HCT116 (cell line): ENCODE data around the gene CLIC5. TPM values are rescaled to one million over a fixed set of nuclear protein-coding genes. Genes with fewer than 3 reads are reported as not detected.

Experiments used
- ATAC-seq: fragments of 200-7000 bp; cut with Tn5 transposase; 2 replicates; pipeline ENCODE4 v1.9.1; 2020; ENCODE audit warnings: mild to moderate bottlenecking, moderate library complexity
- BruUV-seq: library from RNA; stranded (reverse); fragments of 400-500 nt; replicated peaks from 2 replicates; lab custom pipeline; 2021; lab: Mats Ljungman, UMichigan
- CTCF ChIA-PET: fragments of 300-600 bp; sonication (Branson Sonifier 250); formaldehyde crosslinking; loops from one replicate; lab custom pipeline; 2021; ENCODE audit warnings: antibody characterized with exemption; lab: Charles Lee
- POLR2A ChIA-PET: fragments of 300-600, 350-600 bp; sonication (Branson Sonifier 250); formaldehyde crosslinking; loops from one replicate; lab custom pipeline; 2021; ENCODE audit warnings: antibody characterized with exemption; lab: Charles Lee
- RAD21 ChIA-PET, 2 experiments: fragments of 300-600 bp; sonication (Branson Sonifier 250); formaldehyde crosslinking; loops; one replicate each; lab custom pipeline; 2023; ENCODE audit warnings: low total read pairs in 2 of 2; ENCODE audit not compliant: uncharacterized antibody in 2 of 2, unreplicated experiment in 2 of 2, low non-redundant PET in 1 of 2; lab: Charles Lee
- DNase-seq: peaks from one replicate; pipeline ENCODE4 v3.0.0-alpha.2; 2010; ENCODE audit warnings: low read depth, low spot score
- H2AFZ ChIP-seq: fragments of 200-600 bp; shearing (Covaris generic), sonication (generic); 2 replicates; pipeline ENCODE4 v1.6.1; 2017; ENCODE audit warnings: low read depth, mixed run types, mixed read lengths, antibody characterized with exemption, low read length; ENCODE audit not compliant: poor library complexity, severe bottlenecking
- H3K27ac ChIP-seq: 2 replicates; pipeline ENCODE4 v1.5.1; 2012; ENCODE audit warnings: low read depth, low read length
- H3K27me3 ChIP-seq: fragments of 200-600 bp; sonication (generic); 2 replicates; pipeline ENCODE4 v1.6.1; 2016; ENCODE audit warnings: mixed run types, low read length, mixed read lengths; ENCODE audit not compliant: insufficient read depth
- H3K36me3 ChIP-seq, 2 experiments: fragments of 200-500 bp in 1 of 2; fragments of 200-600 bp in 1 of 2; sonication (Bioruptor generic) in 1 of 2; sonication (generic) in 1 of 2; 2 replicates each; pipeline versions ENCODE4 v1.5.1 to v1.6.1; 2014 to 2016; ENCODE audit warnings: low read length in 2 of 2, inconsistent platforms in 1 of 2, mixed read lengths in 1 of 2, mixed run types in 1 of 2; ENCODE audit not compliant: insufficient read depth in 2 of 2, control insufficient read depth in 1 of 2
- H3K4me1 ChIP-seq, 2 experiments: fragments of 200-600 bp in 1 of 2; sonication (generic) in 1 of 2; 2 replicates each; pipeline versions ENCODE4 v1.5.1 to v1.6.1; 2012 to 2017; ENCODE audit warnings: low read length in 2 of 2, inconsistent platforms in 1 of 2, mild to moderate bottlenecking in 1 of 2, mixed read lengths in 1 of 2, mixed run types in 1 of 2, moderate library complexity in 1 of 2; ENCODE audit not compliant: insufficient read depth in 2 of 2, control insufficient read depth in 1 of 2
- H3K4me2 ChIP-seq: fragments of 200-600 bp; sonication (generic); 2 replicates; pipeline ENCODE4 v1.6.1; 2017; ENCODE audit warnings: mixed run types, low read length, mixed read lengths
- H3K4me3 ChIP-seq, 2 experiments: fragments of 200-600 bp in 1 of 2; sonication (generic) in 1 of 2; replicated peaks in 1 of 2; 2 replicates each; pipeline ENCODE4 v1.5.1; 2011 to 2016; ENCODE audit warnings: low read length in 2 of 2, control low read depth in 1 of 2, low read depth in 1 of 2, mild to moderate bottlenecking in 1 of 2, mixed read lengths in 1 of 2, mixed run types in 1 of 2
- H3K79me2 ChIP-seq: fragments of 200-600 bp; sonication (generic); 2 replicates; pipeline ENCODE4 v1.6.1; 2017; ENCODE audit warnings: mild to moderate bottlenecking, mixed run types, low read length, moderate library complexity, mixed read lengths; ENCODE audit not compliant: insufficient read depth
- H3K9ac ChIP-seq: fragments of 200-600 bp; sonication (generic); 2 replicates; pipeline ENCODE4 v1.6.1; 2016; ENCODE audit warnings: low read length, mixed read lengths
- H3K9me2 ChIP-seq: fragments of 200-600 bp; sonication (generic), shearing (Covaris generic); 2 replicates; pipeline ENCODE4 v1.6.1; 2017; ENCODE audit warnings: mixed run types, mild to moderate bottlenecking, moderate library complexity; ENCODE audit not compliant: insufficient read depth
- H3K9me3 ChIP-seq, 2 experiments: fragments of 200-500 bp in 1 of 2; fragments of 200-600 bp in 1 of 2; sonication (Bioruptor generic) in 1 of 2; sonication (generic) in 1 of 2; 2 replicates each; pipeline ENCODE4 v1.6.1; 2014 to 2017; ENCODE audit warnings: low read length in 2 of 2, mixed read lengths in 2 of 2, inconsistent platforms in 1 of 2, low read depth in 1 of 2, mild to moderate bottlenecking in 1 of 2, mixed run types in 1 of 2, moderate library complexity in 1 of 2; ENCODE audit not compliant: control insufficient read depth in 1 of 2, insufficient read depth in 1 of 2
- H4K20me1 ChIP-seq: fragments of 200-600 bp; sonication (generic), shearing (Covaris generic); 2 replicates; pipeline ENCODE4 v1.6.1; 2017; ENCODE audit warnings: mixed run types, mild to moderate bottlenecking, moderate library complexity; ENCODE audit not compliant: insufficient read depth
- ATF3 ChIP-seq: IDR thresholded peaks from 2 replicates; pipeline ENCODE4 v1.6.1; 2012
- CBX3 ChIP-seq: IDR thresholded peaks from 2 replicates; pipeline ENCODE4 v1.6.1; 2012; ENCODE audit warnings: low read depth
- CEBPB ChIP-seq: IDR thresholded peaks from 2 replicates; pipeline ENCODE4 v1.6.1; 2012; ENCODE audit warnings: low read depth
- CTCF ChIP-seq, 3 experiments: fragments of 200-600 bp in 1 of 3; sonication (generic) in 1 of 3; IDR thresholded peaks in 2 of 3; conservative IDR thresholded peaks in 1 of 3; 2 replicates each; pipeline ENCODE4 v1.5.1; 2012 to 2017; ENCODE audit warnings: low read depth in 2 of 3, low read length in 2 of 3, antibody characterized with exemption in 1 of 3, borderline replicate concordance in 1 of 3, control low read depth in 1 of 3, mild to moderate bottlenecking in 1 of 3, mixed read lengths in 1 of 3, mixed run types in 1 of 3, moderate library complexity in 1 of 3; ENCODE audit not compliant: insufficient read depth in 1 of 3
- ELF1 ChIP-seq: IDR thresholded peaks from 2 replicates; pipeline ENCODE4 v1.6.1; 2012; ENCODE audit warnings: low read depth, borderline replicate concordance
- EZH2phosphoT487 ChIP-seq: fragments of 200-600 bp; IDR thresholded peaks from 2 replicates; pipeline ENCODE4 v1.6.1; 2018; ENCODE audit warnings: antibody characterized with exemption, borderline replicate concordance
- REST ChIP-seq: IDR thresholded peaks from 2 replicates; pipeline ENCODE4 v1.6.1; 2012; ENCODE audit warnings: low read depth
- SP1 ChIP-seq: IDR thresholded peaks from 2 replicates; pipeline ENCODE4 v1.6.1; 2012; ENCODE audit warnings: low read depth
- SRF ChIP-seq: IDR thresholded peaks from 2 replicates; pipeline ENCODE4 v1.6.1; 2012; ENCODE audit warnings: low read depth
- YY1 ChIP-seq: IDR thresholded peaks from 2 replicates; pipeline ENCODE4 v1.6.1; 2011; ENCODE audit warnings: low read length, low read depth, moderate library complexity, mild to moderate bottlenecking; ENCODE audit not compliant: insufficient replicate concordance; ENCODE audit errors: extremely low read depth
- ZBTB33 ChIP-seq: IDR thresholded peaks from 2 replicates; pipeline ENCODE4 v1.6.1; 2011; ENCODE audit warnings: mild to moderate bottlenecking, low read length, moderate library complexity; ENCODE audit not compliant: insufficient replicate concordance; ENCODE audit errors: extremely low read depth
- intact Hi-C: fragments of 100-400 bp; cut with micrococcal nuclease; formaldehyde crosslinking; loops from 2 replicates; pipeline ENCODE4 v1.10.0; 2022
- total RNA-seq: library from RNA; stranded (reverse); gene quantifications from one replicate; pipeline ENCODE4 v1.2.1, GENCODE V29; 2021; ENCODE audit not compliant: unreplicated experiment

The CLIC5 gene
- total RNA-seq, 1 experiment from 2014 or later, result 0.20 TPM

- ATAC-seq (no peak), DNase-seq (no peak)
- POLR2A ChIA-PET, result no interaction called here
- H2AFZ ChIP-seq, result no peak overlapping the region
- intact Hi-C loops, result no loop called here
- H3K9me2 ChIP-seq, result no peaks in the 10 kb centered on the region
- no peaks in the 10 kb centered on the region for H3K36me3 ChIP-seq
- no peaks in the 10 kb centered on the region for H3K79me2 ChIP-seq
- no peak for TF ChIP-seq REST
- no peak for TF ChIP-seq EZH2phosphoT487
- no peak for TF ChIP-seq ATF3
- TF ChIP-seq SP1, result no peak
- no peak for TF ChIP-seq ZBTB33
- no peak for TF ChIP-seq YY1
- no peak for TF ChIP-seq ELF1
- TF ChIP-seq CBX3, result no peak
- TF ChIP-seq SRF, result no peak
- no peak for TF ChIP-seq CTCF (IDR thresholded peaks at IDR 0.05 in 2 of 3, conservative IDR thresholded peaks at IDR 0.05 in 1 of 3; ENCODE audit: borderline replicate concordance in 1 of 3, insufficient read depth in 1 of 3, low read depth in 2 of 3, low read length in 2 of 3)
- TF ChIP-seq CEBPB, result no peak
- H3K9ac ChIP-seq, result no peak overlapping the region
- no peaks in the 10 kb centered on the region for H3K4me1 ChIP-seq
- H3K4me3 ChIP-seq, result no peak overlapping the region
- no peaks in the 10 kb centered on the region for H4K20me1 ChIP-seq
- H3K9me3 ChIP-seq, result no peaks in the 10 kb centered on the region
- CTCF ChIA-PET, result no interaction called here
- H3K4me2 ChIP-seq, result no peak overlapping the region
- peaks cover 5% of the 10 kb centered on the region; the same call in 1 of the 2 replicates for H3K27me3 ChIP-seq
- no peak overlapping the region for H3K27ac ChIP-seq
- RAD21 ChIA-PET, result no interaction called here
- BruUV-seq, result no TSS peak
These were observed 137.6 kb downstream of the CLIC5 start for GRCh38 chr6:45877970-45878590.
